Transverse colon (tissue), 4 donors: ENCODE measurements around the gene DDX39B. TPM values are rescaled to one million over a fixed set of nuclear protein-coding genes. Genes with fewer than 3 reads are reported as not detected.
A peak's percentile ranks its signal among the peaks of the same experiment; 100 is the strongest.

Experiments
- DNase-seq: peaks from one replicate; pipeline ENCODE4 v3.0.0-alpha.2; 2019
- H3K27ac ChIP-seq, 4 donors: fragments of 200-600 bp; sonication (generic); 2 replicates each; pipeline ENCODE4 v1.5.1; 2016 to 2018; ENCODE audit warnings: inconsistent platforms in 4 of 4
- H3K27me3 ChIP-seq: fragments of 200-600 bp; sonication (generic); 2 replicates; pipeline ENCODE4 v1.5.1; 2017; ENCODE audit warnings: inconsistent platforms
- H3K36me3 ChIP-seq, 4 donors: fragments of 200-600 bp; sonication (generic); 2 replicates each; pipeline ENCODE4 v1.5.1; 2017 to 2019; ENCODE audit warnings: inconsistent platforms in 4 of 4
- H3K4me1 ChIP-seq, 4 donors: fragments of 200-600 bp; sonication (generic); 2 replicates each; pipeline ENCODE4 v1.5.1; 2017 to 2020; ENCODE audit warnings: inconsistent platforms in 4 of 4
- H3K4me3 ChIP-seq, 4 donors: fragments of 200-600 bp; sonication (generic); 1 replicate in 1 of 4; 2 replicates in 3 of 4; pipeline versions ENCODE4 v1.5.1 to v1.6.1; 2017 to 2019; ENCODE audit warnings: inconsistent platforms in 4 of 4
- H3K9me3 ChIP-seq, 2 donors: fragments of 200-600 bp; sonication (generic); 2 replicates each; pipeline ENCODE4 v1.5.1; 2017 to 2019; ENCODE audit warnings: inconsistent platforms in 2 of 2
- EP300 ChIP-seq: sonication (generic); formaldehyde crosslinking; IDR thresholded peaks from one replicate; pipeline ENCODE4 v1.6.1; 2017; ENCODE audit warnings: antibody characterized with exemption, low read depth
- POLR2A ChIP-seq: fragments of 450-650 bp; IDR thresholded peaks from one replicate; pipeline ENCODE4 v1.6.1; 2016; ENCODE audit warnings: antibody characterized with exemption, mild to moderate bottlenecking, moderate library complexity
- POLR2AphosphoS5 ChIP-seq, 3 donors: sonication (generic); formaldehyde crosslinking; IDR thresholded peaks; one replicate each; pipeline ENCODE4 v1.6.1; 2016; ENCODE audit warnings: antibody characterized with exemption in 3 of 3
- WGBS, 2 donors: methylation state at CpG; one replicate each; pipeline ENCODE4 v1.1.5; 2018; ENCODE audit warnings: low coverage in 1 of 2; 5-methylcytosine and 5-hydroxymethylcytosine counted together
- in situ Hi-C, 4 donors: fragments of 200-750 bp; cut with MboI; loops; one replicate each; pipeline versions ENCODE4 v1.15.0 to v1.15.1; 2017; ENCODE audit warnings: low sequenced_read_pairs in 3 of 4, low pct_ligation_motif_present in 1 of 4, low pct_unique_long_range_greater_than_20kb in 1 of 4
- intact Hi-C: fragments of 100-400 bp; cut with DNase I; formaldehyde crosslinking; loops from one replicate; pipeline ENCODE4 v1.15.1; 2023; ENCODE audit warnings: low total_unique reads
- total RNA-seq, 4 donors: library from RNA; depleted of rRNA; stranded (reverse); fragments of >200 nt; gene quantifications; one replicate each; pipeline ENCODE4 v1.1.0, GENCODE V29; 2016
- TF ChIP-seq, protein P1 (sequence below), 5 experiments: fragments of 200-600 bp in 3 of 5; fragments of 450-650 bp in 2 of 5; sonication (generic) in 3 of 5; IDR thresholded peaks; 1 replicate in 2 of 5; 2 replicates in 3 of 5; pipeline ENCODE4 v1.5.1; 2016 to 2017; ENCODE audit warnings: antibody characterized with exemption in 5 of 5, inconsistent platforms in 3 of 5, mild to moderate bottlenecking in 2 of 5, moderate library complexity in 1 of 5

Gene DDX39B
- total RNA-seq, 4 donors from 2014 or later, result 147 to 519 (median 271) TPM

DNA sequence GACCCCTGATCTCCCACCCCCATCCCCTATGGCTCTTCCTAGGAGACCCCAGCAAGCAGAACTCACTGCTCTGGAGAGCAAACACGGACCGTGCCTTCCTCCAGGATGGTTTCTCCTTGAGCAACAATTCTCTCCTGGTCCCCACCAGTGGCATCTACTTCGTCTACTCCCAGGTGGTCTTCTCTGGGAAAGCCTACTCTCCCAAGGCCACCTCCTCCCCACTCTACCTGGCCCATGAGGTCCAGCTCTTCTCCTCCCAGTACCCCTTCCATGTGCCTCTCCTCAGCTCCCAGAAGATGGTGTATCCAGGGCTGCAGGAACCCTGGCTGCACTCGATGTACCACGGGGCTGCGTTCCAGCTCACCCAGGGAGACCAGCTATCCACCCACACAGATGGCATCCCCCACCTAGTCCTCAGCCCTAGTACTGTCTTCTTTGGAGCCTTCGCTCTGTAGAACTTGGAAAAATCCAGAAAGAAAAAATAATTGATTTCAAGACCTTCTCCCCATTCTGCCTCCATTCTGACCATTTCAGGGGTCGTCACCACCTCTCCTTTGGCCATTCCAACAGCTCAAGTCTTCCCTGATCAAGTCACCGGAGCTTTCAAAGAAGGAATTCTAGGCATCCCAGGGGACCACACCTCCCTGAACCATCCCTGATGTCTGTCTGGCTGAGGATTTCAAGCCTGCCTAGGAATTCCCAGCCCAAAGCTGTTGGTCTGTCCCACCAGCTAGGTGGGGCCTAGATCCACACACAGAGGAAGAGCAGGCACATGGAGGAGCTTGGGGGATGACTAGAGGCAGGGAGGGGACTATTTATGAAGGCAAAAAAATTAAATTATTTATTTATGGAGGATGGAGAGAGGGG is 31.7 kb upstream of the DDX39B start:
- TF ChIP-seq EP300 (no peak), POLR2A (no peak), POLR2AphosphoS5 (IDR thresholded peaks at IDR 0.05) (no peak)
- TF ChIP-seq, protein P1, sequence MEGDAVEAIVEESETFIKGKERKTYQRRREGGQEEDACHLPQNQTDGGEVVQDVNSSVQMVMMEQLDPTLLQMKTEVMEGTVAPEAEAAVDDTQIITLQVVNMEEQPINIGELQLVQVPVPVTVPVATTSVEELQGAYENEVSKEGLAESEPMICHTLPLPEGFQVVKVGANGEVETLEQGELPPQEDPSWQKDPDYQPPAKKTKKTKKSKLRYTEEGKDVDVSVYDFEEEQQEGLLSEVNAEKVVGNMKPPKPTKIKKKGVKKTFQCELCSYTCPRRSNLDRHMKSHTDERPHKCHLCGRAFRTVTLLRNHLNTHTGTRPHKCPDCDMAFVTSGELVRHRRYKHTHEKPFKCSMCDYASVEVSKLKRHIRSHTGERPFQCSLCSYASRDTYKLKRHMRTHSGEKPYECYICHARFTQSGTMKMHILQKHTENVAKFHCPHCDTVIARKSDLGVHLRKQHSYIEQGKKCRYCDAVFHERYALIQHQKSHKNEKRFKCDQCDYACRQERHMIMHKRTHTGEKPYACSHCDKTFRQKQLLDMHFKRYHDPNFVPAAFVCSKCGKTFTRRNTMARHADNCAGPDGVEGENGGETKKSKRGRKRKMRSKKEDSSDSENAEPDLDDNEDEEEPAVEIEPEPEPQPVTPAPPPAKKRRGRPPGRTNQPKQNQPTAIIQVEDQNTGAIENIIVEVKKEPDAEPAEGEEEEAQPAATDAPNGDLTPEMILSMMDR (IDR thresholded peaks at IDR 0.05), result no peak
- Histone ChIP-seq H3K36me3 (no peaks in the 10 kb centered on the region), H3K4me3 (no peak overlapping the region), H3K4me1 (peaks cover 0 to 13% (median 0%) of the 10 kb centered on the region in 4 donors), H3K27me3 (peaks cover 5% of the 10 kb centered on the region), H3K27ac (peak overlapping the region in 1 of 4 donors; percentile 66), H3K9me3 (no peaks in the 10 kb centered on the region)
- WGBS, 2 donors, result 82 to 85% methylated on average over 3 to 9 of the region's 9 CpGs
- intact Hi-C loops (no loop called here), in situ Hi-C loops (no loop called here)
- no peak for DNase-seq

DNA sequence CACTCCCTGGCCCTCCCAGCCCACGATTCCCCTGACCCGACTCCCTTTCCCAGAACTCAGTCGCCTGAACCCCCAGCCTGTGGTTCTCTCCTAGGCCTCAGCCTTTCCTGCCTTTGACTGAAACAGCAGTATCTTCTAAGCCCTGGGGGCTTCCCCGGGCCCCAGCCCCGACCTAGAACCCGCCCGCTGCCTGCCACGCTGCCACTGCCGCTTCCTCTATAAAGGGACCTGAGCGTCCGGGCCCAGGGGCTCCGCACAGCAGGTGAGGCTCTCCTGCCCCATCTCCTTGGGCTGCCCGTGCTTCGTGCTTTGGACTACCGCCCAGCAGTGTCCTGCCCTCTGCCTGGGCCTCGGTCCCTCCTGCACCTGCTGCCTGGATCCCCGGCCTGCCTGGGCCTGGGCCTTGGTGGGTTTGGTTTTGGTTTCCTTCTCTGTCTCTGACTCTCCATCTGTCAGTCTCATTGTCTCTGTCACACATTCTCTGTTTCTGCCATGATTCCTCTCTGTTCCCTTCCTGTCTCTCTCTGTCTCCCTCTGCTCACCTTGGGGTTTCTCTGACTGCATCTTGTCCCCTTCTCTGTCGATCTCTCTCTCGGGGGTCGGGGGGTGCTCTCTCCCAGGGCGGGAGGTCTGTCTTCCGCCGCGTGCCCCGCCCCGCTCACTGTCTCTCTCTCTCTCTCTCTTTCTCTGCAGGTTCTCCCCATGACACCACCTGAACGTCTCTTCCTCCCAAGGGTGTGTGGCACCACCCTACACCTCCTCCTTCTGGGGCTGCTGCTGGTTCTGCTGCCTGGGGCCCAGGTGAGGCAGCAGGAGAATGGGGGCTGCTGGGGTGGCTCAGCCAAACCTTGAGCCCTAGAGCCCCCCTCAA is 30.5 kb upstream of the DDX39B start, which contains the start of gene LTA:
Gene LTA, plus strand, starts transcription at position 249 of the 871 bp plus-strand sequence. Its CDS starts 454 bp downstream, at position 703.
- no peaks in the 10 kb centered on the region for H3K9me3 ChIP-seq
- in situ Hi-C loops, result no loop called here
- no peaks in the 10 kb centered on the region for H3K36me3 ChIP-seq
- intact Hi-C loops, result no loop called here
- 73 to 86% methylated on average over 9 to 23 of the region's 27 CpGs for WGBS, 2 donors
- H3K4me3 ChIP-seq, result peak within 1 kb of the TSS in 1 of 4 donors; percentile 28
- H3K27me3 ChIP-seq, result peaks cover 5% of the 10 kb centered on the region
- peak; percentile 35 for TF ChIP-seq POLR2A
- TF ChIP-seq POLR2AphosphoS5 (IDR thresholded peaks at IDR 0.05), result no peak
- TF ChIP-seq, protein P1 (IDR thresholded peaks at IDR 0.05), result no peak
- TF ChIP-seq EP300, result no peak
- peak; percentile 43 for DNase-seq
- peaks cover 0 to 13% (median 0%) of the 10 kb centered on the region in 4 donors for H3K4me1 ChIP-seq
- peak within 1 kb of the TSS; percentile 17 to 67 (median 58) for H3K27ac ChIP-seq

DNA sequence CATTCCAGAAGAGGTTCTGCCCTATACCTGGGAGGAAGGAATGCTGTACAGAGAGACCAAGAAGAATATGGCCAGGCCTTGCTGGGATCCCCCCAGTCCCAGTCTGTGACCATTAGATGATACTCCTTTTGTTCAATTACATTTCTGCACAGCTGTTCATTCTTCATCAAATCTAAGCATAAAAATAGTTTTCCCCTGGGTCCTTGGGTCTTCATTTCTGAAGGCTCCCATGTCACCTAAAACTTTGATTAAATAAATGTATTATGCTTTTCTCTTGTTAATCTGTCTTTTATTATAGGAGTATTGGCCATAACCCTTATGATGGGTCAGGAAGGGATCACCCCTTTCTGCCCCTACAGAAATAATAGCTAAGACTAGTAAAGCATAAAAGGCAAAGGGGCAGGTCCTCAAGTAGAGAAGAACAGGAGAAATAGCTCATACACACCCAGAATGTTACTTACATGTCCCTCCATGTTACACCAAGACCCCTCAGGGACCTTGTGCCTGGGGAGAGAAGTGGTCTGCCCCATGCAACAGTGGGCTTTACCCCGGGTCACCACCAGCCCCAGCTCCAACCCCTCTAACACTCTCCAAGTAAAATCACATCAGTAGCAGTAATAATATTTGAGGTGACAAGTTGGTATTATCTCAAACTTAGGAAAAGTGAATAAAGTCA is 28.2 kb upstream of the DDX39B start:
- Histone ChIP-seq H3K27me3 (peaks cover 5% of the 10 kb centered on the region), H3K36me3 (no peaks in the 10 kb centered on the region), H3K9me3 (no peaks in the 10 kb centered on the region), H3K4me1 (peaks cover 0 to 11% (median 0%) of the 10 kb centered on the region in 4 donors), H3K27ac (no peak overlapping the region), H3K4me3 (no peak overlapping the region)
- in situ Hi-C loops, result no loop called here
- intact Hi-C loops, result no loop called here
- DNase-seq, result no peak
- whole genome bisulfite sequencing, 2 donors, result 91% methylated on average over 1 of the region's 1 CpG; no CpG with 5 or more reads in 1 of the 2 donors
- TF ChIP-seq, protein P1 (IDR thresholded peaks at IDR 0.05), result no peak
- TF ChIP-seq EP300, result no peak
- no peak for TF ChIP-seq POLR2A
- no peak for TF ChIP-seq POLR2AphosphoS5 (IDR thresholded peaks at IDR 0.05)
